ENCODE data around the gene CD68.

DNA sequence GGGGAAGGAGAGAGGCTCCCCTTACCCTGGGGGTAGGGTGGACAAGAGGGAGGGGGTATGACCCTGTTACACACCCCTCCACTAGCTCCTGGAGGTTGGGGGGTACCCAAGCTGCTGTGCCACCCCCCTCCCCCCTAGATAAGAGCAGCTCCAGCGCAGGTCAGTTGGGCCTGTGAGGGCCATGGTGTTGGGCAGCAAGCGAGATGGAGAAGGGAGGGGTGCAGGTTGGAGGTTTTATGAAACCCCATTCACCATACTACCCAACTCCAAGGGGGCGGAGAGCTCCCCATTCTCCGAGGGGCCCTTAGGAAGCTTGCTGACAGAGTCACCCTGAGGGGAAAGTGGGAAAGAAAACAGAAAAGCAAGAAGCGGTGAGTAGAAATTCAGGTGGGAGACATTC, 12.2 kb downstream of the CD68 start:
- TF ChIP-seq POLR2A (IDR thresholded peaks at IDR 0.05; ENCODE audit: low read length) (no peak), GATA1 (IDR thresholded peaks at IDR 0.05; ENCODE audit: low read depth, low read length) (no peak)

All from erythroblast (primary cell).